MM.1S (cell line): ENCODE measurements around the gene FZD7.

Experiments used
- DNase-seq: peaks from one replicate; pipeline ENCODE4 v3.0.0-alpha.2; 2015
- H2AFZ ChIP-seq: fragments of 300-600 bp; sonication (generic); 2 replicates; pipeline ENCODE4 v1.6.0; 2016; ENCODE audit warnings: antibody characterized with exemption, low read length
- H3F3A ChIP-seq: fragments of 300-600 bp; sonication (generic); 2 replicates; pipeline ENCODE4 v1.6.1; 2016; ENCODE audit warnings: mild to moderate bottlenecking, antibody characterized with exemption, low read length, moderate library complexity, mixed read lengths; ENCODE audit not compliant: insufficient read depth
- H3K27ac ChIP-seq: fragments of 300-600 bp; sonication (generic); 2 replicates; pipeline ENCODE4 v1.5.1; 2016; ENCODE audit warnings: mild to moderate bottlenecking, low read length
- H3K27me3 ChIP-seq: fragments of 300-600 bp; sonication (generic); replicated peaks from 2 replicates; pipeline ENCODE4 v1.6.0; 2016; ENCODE audit warnings: low read length; ENCODE audit not compliant: insufficient read depth
- H3K36me3 ChIP-seq: fragments of 300-600 bp; sonication (generic); replicated peaks from 2 replicates; pipeline ENCODE4 v1.6.1; 2016; ENCODE audit warnings: mild to moderate bottlenecking, low read length, mixed read lengths; ENCODE audit not compliant: insufficient read depth
- H3K4me1 ChIP-seq: fragments of 300-600 bp; sonication (generic); 2 replicates; pipeline ENCODE4 v1.6.1; 2016; ENCODE audit warnings: low read length, mixed read lengths
- H3K4me2 ChIP-seq: fragments of 300-600 bp; sonication (generic); 2 replicates; pipeline ENCODE4 v1.6.0; 2016; ENCODE audit warnings: low read depth, low read length
- H3K4me3 ChIP-seq: fragments of 300-600 bp; sonication (generic); 2 replicates; pipeline ENCODE4 v1.5.1; 2016; ENCODE audit warnings: low read length, mixed read lengths
- H3K79me2 ChIP-seq: fragments of 300-600 bp; sonication (generic); 2 replicates; pipeline ENCODE4 v1.6.1; 2016; ENCODE audit warnings: mixed run types, low read length, mixed read lengths
- H3K9ac ChIP-seq: fragments of 300-600 bp; sonication (generic); 2 replicates; pipeline ENCODE4 v1.6.1; 2016; ENCODE audit warnings: low read length, mixed read lengths
- H3K9me2 ChIP-seq: fragments of 300-600 bp; sonication (generic); replicated peaks from 2 replicates; pipeline ENCODE4 v1.6.1; 2016; ENCODE audit warnings: mild to moderate bottlenecking, low read length, mixed read lengths; ENCODE audit not compliant: insufficient read depth
- H3K9me3 ChIP-seq: fragments of 300-600 bp; sonication (generic); replicated peaks from 2 replicates; pipeline ENCODE4 v1.6.1; 2016; ENCODE audit warnings: mild to moderate bottlenecking, low read length, mixed read lengths; ENCODE audit not compliant: insufficient read depth
- H4K20me1 ChIP-seq: fragments of 300-600 bp; sonication (generic); 2 replicates; pipeline ENCODE4 v1.6.1; 2016; ENCODE audit warnings: mild to moderate bottlenecking, low read length, moderate library complexity, mixed read lengths; ENCODE audit not compliant: insufficient read depth
- EZH2 ChIP-seq: fragments of 300-600 bp; sonication (generic); optimal IDR thresholded peaks from 2 replicates; pipeline ENCODE3; 2017; ENCODE audit warnings: low read depth, mild to moderate bottlenecking, antibody characterized with exemption, low read length, mixed read lengths
- EZH2phosphoT487 ChIP-seq: fragments of 300-600 bp; sonication (generic); IDR thresholded peaks from 2 replicates; pipeline ENCODE4 v1.6.1; 2018; ENCODE audit warnings: antibody characterized with exemption, low read length
- TF ChIP-seq, protein P1 (sequence below): fragments of 300-600 bp; sonication (generic); IDR thresholded peaks from 2 replicates; pipeline ENCODE4 v1.5.1; 2016; ENCODE audit warnings: antibody characterized with exemption, low read length, mixed read lengths

The FZD7 gene

GRCh38 chr2:202017940-202018339 is 15.7 kb upstream of the FZD7 start:
- H4K20me1 ChIP-seq, result no peaks in the 10 kb centered on the region
- no peak overlapping the region for H3K4me2 ChIP-seq
- H3K4me3 ChIP-seq, result no peak overlapping the region
- no peak for DNase-seq
- no peak overlapping the region for H3K9ac ChIP-seq
- no peaks in the 10 kb centered on the region for H3K79me2 ChIP-seq
- H3F3A ChIP-seq, result no peaks in the 10 kb centered on the region
- H3K27me3 ChIP-seq, result no peaks in the 10 kb centered on the region
- no peak overlapping the region for H3K27ac ChIP-seq
- H3K9me2 ChIP-seq, result no peaks in the 10 kb centered on the region
- no peaks in the 10 kb centered on the region for H3K4me1 ChIP-seq
- H3K9me3 ChIP-seq, result no peaks in the 10 kb centered on the region
- no peak overlapping the region for H2AFZ ChIP-seq
- TF ChIP-seq EZH2 (no peak), EZH2phosphoT487 (no peak)
- TF ChIP-seq, protein P1, sequence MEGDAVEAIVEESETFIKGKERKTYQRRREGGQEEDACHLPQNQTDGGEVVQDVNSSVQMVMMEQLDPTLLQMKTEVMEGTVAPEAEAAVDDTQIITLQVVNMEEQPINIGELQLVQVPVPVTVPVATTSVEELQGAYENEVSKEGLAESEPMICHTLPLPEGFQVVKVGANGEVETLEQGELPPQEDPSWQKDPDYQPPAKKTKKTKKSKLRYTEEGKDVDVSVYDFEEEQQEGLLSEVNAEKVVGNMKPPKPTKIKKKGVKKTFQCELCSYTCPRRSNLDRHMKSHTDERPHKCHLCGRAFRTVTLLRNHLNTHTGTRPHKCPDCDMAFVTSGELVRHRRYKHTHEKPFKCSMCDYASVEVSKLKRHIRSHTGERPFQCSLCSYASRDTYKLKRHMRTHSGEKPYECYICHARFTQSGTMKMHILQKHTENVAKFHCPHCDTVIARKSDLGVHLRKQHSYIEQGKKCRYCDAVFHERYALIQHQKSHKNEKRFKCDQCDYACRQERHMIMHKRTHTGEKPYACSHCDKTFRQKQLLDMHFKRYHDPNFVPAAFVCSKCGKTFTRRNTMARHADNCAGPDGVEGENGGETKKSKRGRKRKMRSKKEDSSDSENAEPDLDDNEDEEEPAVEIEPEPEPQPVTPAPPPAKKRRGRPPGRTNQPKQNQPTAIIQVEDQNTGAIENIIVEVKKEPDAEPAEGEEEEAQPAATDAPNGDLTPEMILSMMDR, result no peak
- H3K36me3 ChIP-seq, result no peaks in the 10 kb centered on the region

DNA sequence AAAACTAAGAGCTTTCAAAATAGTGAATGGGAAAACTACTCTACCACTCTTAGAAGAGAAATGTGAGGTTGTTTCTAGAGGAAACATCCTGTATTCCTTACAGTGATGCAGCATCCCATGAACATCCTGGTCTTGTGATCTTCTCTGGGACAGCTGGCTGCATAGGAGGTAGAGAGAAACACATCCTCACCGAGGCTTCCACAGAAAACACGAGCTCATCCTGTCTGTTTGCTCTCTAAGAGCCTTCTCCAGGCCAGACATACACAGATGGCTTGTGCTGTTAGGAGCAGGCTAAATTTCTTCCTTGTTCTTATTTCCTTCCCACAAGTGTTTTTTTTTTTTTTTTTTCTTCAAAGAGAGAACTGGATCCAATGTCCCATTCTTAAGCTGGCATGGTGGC is 14.7 kb upstream of the FZD7 start:
- H3K9me3 ChIP-seq, result no peaks in the 10 kb centered on the region
- no peak for DNase-seq
- H3K27ac ChIP-seq, result no peak overlapping the region

DNA sequence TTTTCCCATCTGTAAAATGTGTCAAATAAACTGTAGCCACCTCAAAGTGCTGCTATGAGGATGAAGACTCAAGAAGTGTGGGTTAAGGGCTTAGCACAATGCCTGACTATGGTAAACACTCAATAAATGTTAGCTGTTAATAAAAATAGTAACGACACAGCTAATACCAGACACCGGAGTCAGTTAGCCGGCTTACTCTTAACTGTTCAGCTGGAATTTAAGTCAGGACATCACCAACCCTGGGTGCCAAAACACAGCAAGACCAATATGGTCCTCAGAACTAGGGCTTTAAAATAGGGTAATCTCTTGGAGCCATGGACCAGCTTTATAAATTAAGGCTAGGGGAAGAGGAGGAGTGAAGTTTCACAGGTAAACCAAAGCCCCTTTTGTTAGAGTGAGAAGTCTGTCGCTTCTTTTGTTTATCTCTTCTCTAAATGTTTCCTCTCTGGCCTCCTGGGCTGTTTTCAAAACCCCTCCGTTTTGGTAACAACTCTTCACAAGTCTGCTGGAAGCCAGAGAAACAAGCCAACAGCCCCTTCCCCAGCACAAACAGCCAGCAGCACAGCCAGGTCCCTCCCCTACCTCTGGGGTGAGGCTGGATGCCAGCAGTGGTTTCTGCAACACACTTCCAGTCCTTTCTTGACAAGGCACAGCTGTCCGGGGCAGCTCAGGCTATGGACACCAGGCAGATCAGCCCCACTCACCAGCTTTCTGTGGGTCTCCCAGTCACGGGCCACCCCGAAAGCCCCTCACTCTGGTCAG is 13.8 kb upstream of the FZD7 start:
- Histone ChIP-seq H4K20me1 (no peaks in the 10 kb centered on the region), H3K4me3 (no peak overlapping the region), H3K9me3 (no peaks in the 10 kb centered on the region), H3F3A (no peaks in the 10 kb centered on the region), H3K4me2 (no peak overlapping the region), H3K4me1 (no peaks in the 10 kb centered on the region), H3K27me3 (no peaks in the 10 kb centered on the region), H3K9me2 (no peaks in the 10 kb centered on the region), H3K9ac (no peak overlapping the region), H3K79me2 (no peaks in the 10 kb centered on the region), H3K27ac (no peak overlapping the region), H3K36me3 (no peaks in the 10 kb centered on the region), H2AFZ (no peak overlapping the region)
- TF ChIP-seq EZH2 (no peak), EZH2phosphoT487 (no peak)
- TF ChIP-seq, protein P1, result no peak
- DNase-seq, result no peak

More for the DNA sequence above, 14.7 kb upstream of the FZD7 start:
- Histone ChIP-seq H3K9ac (no peak overlapping the region), H3K4me1 (no peaks in the 10 kb centered on the region), H3K4me2 (no peak overlapping the region), H3K4me3 (no peak overlapping the region), H3K36me3 (no peaks in the 10 kb centered on the region), H4K20me1 (no peaks in the 10 kb centered on the region), H3K9me2 (no peaks in the 10 kb centered on the region), H3K27me3 (no peaks in the 10 kb centered on the region), H2AFZ (no peak overlapping the region), H3F3A (no peaks in the 10 kb centered on the region), H3K79me2 (no peaks in the 10 kb centered on the region)
- TF ChIP-seq, protein P1, result no peak
- TF ChIP-seq EZH2phosphoT487 (no peak), EZH2 (no peak)
